ENCODE data around the gene PNLIPRP1. TPM values are rescaled to one million over a fixed set of nuclear protein-coding genes. Genes with fewer than 3 reads are reported as not detected.

Gene PNLIPRP1
- total and polyA plus RNA-seq, 10 of the 15 experiments (the other 5 are each of a cell fraction or from before 2014, with no cell fraction given) = 0.74 TPM; not detected in 9

- intact Hi-C loops (cut with micrococcal nuclease; ENCODE audit: unreplicated experiment) (no loop called here), in situ Hi-C loops (cut with MboI) (no loop called here)
- FAIRE-seq (no peak), DNase-seq (ENCODE audit: low read depth, low spot score) (no peak), ATAC-seq (no peak)
- Histone ChIP-seq H3K4me1 (ENCODE audit: control insufficient read depth, insufficient read depth, low read length) (no peaks in the 10 kb centered on the region), H3K36me3 (ENCODE audit: control insufficient read depth in 2 of 2, insufficient read depth in 2 of 2, low read length in 1 of 2) (no peaks in the 10 kb centered on the region), H3K27me3 (replicated peaks in 1 of 2; ENCODE audit: control insufficient read depth in 2 of 2, insufficient read depth in 2 of 2, low read length in 1 of 2) (no peaks in the 10 kb centered on the region), H3K79me2 (ENCODE audit: control insufficient read depth, insufficient read depth, low read length) (no peaks in the 10 kb centered on the region), H4K20me1 (ENCODE audit: control insufficient read depth, insufficient read depth) (no peaks in the 10 kb centered on the region), H3K4me2 (ENCODE audit: control insufficient read depth, insufficient read depth) (no peak overlapping the region), H2AFZ (ENCODE audit: control insufficient read depth, low read depth, low read length) (no peak overlapping the region), H3K9me3 (replicated peaks; ENCODE audit: control insufficient read depth, insufficient read depth, low read length) (no peaks in the 10 kb centered on the region), H3K9ac (ENCODE audit: control insufficient read depth, insufficient read depth, low read length) (no peak overlapping the region), H3K4me3 (no peak overlapping the region), H3K27ac (ENCODE audit: control insufficient read depth, insufficient read depth) (no peak overlapping the region)
- no peak for TF ChIP-seq SIN3A (IDR thresholded peaks at IDR 0.05; ENCODE audit: low read depth, low read length)
- no peak for TF ChIP-seq NR2F1 (conservative IDR thresholded peaks at IDR 0.05)
- no peak for TF ChIP-seq LARP7 (IDR thresholded peaks at IDR 0.05)
- TF ChIP-seq MXI1 (IDR thresholded peaks at IDR 0.05; ENCODE audit: low read depth, low read length) = no peak
- no peak for TF ChIP-seq CEBPB (IDR thresholded peaks at IDR 0.05; ENCODE audit: borderline replicate concordance in 1 of 2, low read depth in 2 of 2, low read length in 2 of 2)
- TF ChIP-seq JUND (IDR thresholded peaks at IDR 0.05; ENCODE audit: low read depth, low read length) = no peak
- TF ChIP-seq TCF12 (IDR thresholded peaks at IDR 0.05; ENCODE audit: low read depth, low read length) = no peak
- no peak for TF ChIP-seq EZH2 (IDR thresholded peaks at IDR 0.05; ENCODE audit: borderline replicate concordance, control insufficient read depth, low read depth, low read length)
- no peak for TF ChIP-seq EED (IDR thresholded peaks at IDR 0.05; ENCODE audit: low read depth)
- RAD21 ChIA-PET (ENCODE audit: unreplicated experiment) = no interaction called here
- POLR2A ChIA-PET = no interaction called here
- no TSS peak for BruUV-seq (replicated peaks)
- CTCF ChIA-PET = interaction anchor here (1.1 kb wide), 1 partner anchor 24 kb away, joined by 3 read pairs; no protein-coding TSS in a partner anchor
- SMC1A ChIA-PET (ENCODE audit: uncharacterized antibody, unreplicated experiment) = no interaction called here
- WGBS (ENCODE audit: insufficient coverage, insufficient replicate concordance, low lambda C conversion rate, missing lambda C conversion rate) = 56% methylated on average over 1 of the region's 1 CpG
Observed at GRCh38 chr10:116545122-116545521, 45.6 kb upstream of the PNLIPRP1 start.

DNA sequence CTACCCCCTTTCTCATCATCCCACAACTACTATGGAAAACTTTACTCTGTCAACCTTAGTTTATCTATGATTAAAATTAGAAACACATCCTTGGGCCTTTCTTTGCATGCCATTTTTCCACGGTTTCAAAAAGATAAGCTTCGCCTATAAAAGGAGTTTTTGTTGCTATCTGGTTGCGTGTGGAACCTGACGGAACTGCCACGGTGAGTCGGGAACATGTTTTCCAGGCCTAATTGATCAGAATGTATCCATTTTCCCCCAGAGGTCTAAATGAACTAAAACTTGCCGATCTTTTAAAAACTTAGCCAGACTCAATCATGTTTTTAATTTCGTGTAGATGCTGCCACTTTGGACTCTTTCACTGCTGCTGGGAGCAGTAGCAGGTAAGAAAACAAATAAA lies 45.0 kb upstream of the PNLIPRP1 start, which contains the start of gene PNLIP:
TSS of gene PNLIP (plus strand) at position 176 of the 400 bp plus-strand sequence. CDS start at position 338, 162 bp downstream.
- WGBS (ENCODE audit: insufficient coverage, insufficient replicate concordance, low lambda C conversion rate, missing lambda C conversion rate) = 38% methylated on average over 8 of the region's 8 CpGs
- no peaks in the 10 kb centered on the region for H3K79me2 ChIP-seq (ENCODE audit: control insufficient read depth, insufficient read depth, low read length)
- H3K36me3 ChIP-seq (ENCODE audit: control insufficient read depth in 2 of 2, insufficient read depth in 2 of 2, low read length in 1 of 2) = no peaks in the 10 kb centered on the region
- H2AFZ ChIP-seq (ENCODE audit: control insufficient read depth, low read depth, low read length) = no peak within 1 kb of the TSS
- no TSS peak for BruUV-seq (replicated peaks)
- H3K27ac ChIP-seq (ENCODE audit: control insufficient read depth, insufficient read depth) = no peak within 1 kb of the TSS
- H3K9ac ChIP-seq (ENCODE audit: control insufficient read depth, insufficient read depth, low read length) = no peak within 1 kb of the TSS
- SMC1A ChIA-PET (ENCODE audit: uncharacterized antibody, unreplicated experiment) = no interaction called here
- ATAC-seq = no peak
- H4K20me1 ChIP-seq (ENCODE audit: control insufficient read depth, insufficient read depth) = no peaks in the 10 kb centered on the region
- in situ Hi-C loops (cut with MboI) (no loop called here), intact Hi-C loops (cut with micrococcal nuclease; ENCODE audit: unreplicated experiment) (no loop called here)
- H3K9me3 ChIP-seq (replicated peaks; ENCODE audit: control insufficient read depth, insufficient read depth, low read length) = no peaks in the 10 kb centered on the region
- no peak within 1 kb of the TSS for H3K4me2 ChIP-seq (ENCODE audit: control insufficient read depth, insufficient read depth)
- H3K4me3 ChIP-seq = no peak within 1 kb of the TSS
- POLR2A ChIA-PET = interaction anchor here (0.5 kb wide), 1 partner anchor 311 kb away, joined by 5 read pairs; no protein-coding TSS in a partner anchor
- no peaks in the 10 kb centered on the region for H3K4me1 ChIP-seq (ENCODE audit: control insufficient read depth, insufficient read depth, low read length)
- no peak for DNase-seq (ENCODE audit: low read depth, low spot score)
- RAD21 ChIA-PET (ENCODE audit: unreplicated experiment) = no interaction called here
- H3K27me3 ChIP-seq (replicated peaks in 1 of 2; ENCODE audit: control insufficient read depth in 2 of 2, insufficient read depth in 2 of 2, low read length in 1 of 2) = no peaks in the 10 kb centered on the region
- CTCF ChIA-PET = interaction anchor here (1.1 kb wide), 1 partner anchor 24 kb away, joined by 3 read pairs; no protein-coding TSS in a partner anchor
- no peak for FAIRE-seq
- TF ChIP-seq NFXL1 (IDR thresholded peaks at IDR 0.05; ENCODE audit: borderline replicate concordance) (no peak), POLR2AphosphoS2 (IDR thresholded peaks at IDR 0.05; ENCODE audit: low read depth, low read length) (no peak), HCFC1 (IDR thresholded peaks at IDR 0.05; ENCODE audit: low read length) (no peak), SP1 (IDR thresholded peaks at IDR 0.05; ENCODE audit: low read depth, low read length) (no peak), ELK1 (IDR thresholded peaks at IDR 0.05; ENCODE audit: low read depth, low read length) (no peak)
- TF ChIP-seq, protein P1, sequence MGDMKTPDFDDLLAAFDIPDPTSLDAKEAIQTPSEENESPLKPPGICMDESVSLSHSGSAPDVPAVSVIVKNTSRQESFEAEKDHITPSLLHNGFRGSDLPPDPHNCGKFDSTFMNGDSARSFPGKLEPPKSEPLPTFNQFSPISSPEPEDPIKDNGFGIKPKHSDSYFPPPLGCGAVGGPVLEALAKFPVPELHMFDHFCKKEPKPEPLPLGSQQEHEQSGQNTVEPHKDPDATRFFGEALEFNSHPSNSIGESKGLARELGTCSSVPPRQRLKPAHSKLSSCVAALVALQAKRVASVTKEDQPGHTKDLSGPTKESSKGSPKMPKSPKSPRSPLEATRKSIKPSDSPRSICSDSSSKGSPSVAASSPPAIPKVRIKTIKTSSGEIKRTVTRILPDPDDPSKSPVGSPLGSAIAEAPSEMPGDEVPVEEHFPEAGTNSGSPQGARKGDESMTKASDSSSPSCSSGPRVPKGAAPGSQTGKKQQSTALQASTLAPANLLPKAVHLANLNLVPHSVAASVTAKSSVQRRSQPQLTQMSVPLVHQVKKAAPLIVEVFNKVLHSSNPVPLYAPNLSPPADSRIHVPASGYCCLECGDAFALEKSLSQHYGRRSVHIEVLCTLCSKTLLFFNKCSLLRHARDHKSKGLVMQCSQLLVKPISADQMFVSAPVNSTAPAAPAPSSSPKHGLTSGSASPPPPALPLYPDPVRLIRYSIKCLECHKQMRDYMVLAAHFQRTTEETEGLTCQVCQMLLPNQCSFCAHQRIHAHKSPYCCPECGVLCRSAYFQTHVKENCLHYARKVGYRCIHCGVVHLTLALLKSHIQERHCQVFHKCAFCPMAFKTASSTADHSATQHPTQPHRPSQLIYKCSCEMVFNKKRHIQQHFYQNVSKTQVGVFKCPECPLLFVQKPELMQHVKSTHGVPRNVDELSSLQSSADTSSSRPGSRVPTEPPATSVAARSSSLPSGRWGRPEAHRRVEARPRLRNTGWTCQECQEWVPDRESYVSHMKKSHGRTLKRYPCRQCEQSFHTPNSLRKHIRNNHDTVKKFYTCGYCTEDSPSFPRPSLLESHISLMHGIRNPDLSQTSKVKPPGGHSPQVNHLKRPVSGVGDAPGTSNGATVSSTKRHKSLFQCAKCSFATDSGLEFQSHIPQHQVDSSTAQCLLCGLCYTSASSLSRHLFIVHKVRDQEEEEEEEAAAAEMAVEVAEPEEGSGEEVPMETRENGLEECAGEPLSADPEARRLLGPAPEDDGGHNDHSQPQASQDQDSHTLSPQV (IDR thresholded peaks at IDR 0.05) = no peak
